GM21526 (cell line): ENCODE measurements around the gene MTOR.
"Not testable (repeated sequence)": the region's sequence is repeated elsewhere in the genome, so short reads cannot be mapped to it uniquely, and the experiment has no call there.

Source experiments
- ATAC-seq: cut with Tn5 transposase; IDR thresholded peaks from one replicate; pipeline ENCODE4 v1.9.1; 2021; ENCODE audit warnings: moderate library complexity; ENCODE audit not compliant: unreplicated experiment, low FRiP score

The MTOR gene

DNA sequence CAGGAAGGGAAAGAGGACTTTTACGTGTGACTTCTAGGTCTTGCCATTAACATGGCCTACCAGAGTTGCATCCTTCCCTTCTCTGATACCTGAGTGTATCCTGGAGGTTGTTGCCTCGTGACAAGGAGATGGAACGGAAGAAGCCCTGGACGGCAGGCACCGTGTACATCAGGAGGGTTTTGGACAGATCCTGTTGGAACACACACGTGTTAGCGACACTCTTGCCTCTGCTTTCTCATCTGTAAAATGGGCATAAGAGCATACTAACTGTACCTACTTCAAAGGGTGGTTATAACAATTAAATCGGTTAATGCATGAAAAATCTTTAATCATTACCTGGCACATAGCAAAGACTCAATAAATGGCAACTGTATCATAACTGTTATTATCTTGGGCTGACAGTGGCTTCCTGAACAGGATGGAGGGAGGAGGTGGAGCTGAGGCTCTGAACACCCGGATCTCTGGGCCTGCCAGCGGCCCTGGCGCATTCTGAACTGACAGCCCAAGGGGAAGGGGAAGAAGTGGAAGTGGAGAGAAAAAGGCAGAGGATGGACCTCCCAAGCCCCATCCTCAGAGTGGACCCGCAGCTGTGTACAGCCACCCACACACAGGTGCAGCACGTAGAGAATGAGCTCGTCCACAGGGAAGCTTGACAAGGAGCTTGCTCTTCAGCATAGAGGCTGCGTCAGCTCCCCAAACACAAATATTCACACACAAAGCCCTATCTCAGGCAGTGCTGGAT is 132.5 kb downstream of the MTOR start:
- no peak for ATAC-seq

DNA sequence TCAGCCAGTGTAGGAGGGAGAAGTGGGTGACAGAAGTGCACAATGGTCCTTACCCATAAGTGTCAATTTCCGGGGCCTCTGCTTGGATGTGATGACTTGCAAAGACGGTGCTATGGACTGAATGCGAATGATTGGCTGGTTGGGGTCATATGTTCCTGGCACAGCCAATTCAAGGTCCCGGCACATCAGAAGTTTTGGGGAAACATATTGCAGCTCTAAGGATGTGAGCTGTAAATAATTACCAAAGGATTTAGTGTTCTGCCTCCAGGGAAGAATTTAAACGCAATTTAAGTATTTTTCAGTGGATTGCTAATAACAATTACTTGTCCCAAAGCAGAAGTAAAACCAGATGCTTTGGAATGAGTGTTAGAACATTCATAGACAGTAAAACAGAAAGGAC is 135.8 kb downstream of the MTOR start:
- ATAC-seq = no peak

DNA sequence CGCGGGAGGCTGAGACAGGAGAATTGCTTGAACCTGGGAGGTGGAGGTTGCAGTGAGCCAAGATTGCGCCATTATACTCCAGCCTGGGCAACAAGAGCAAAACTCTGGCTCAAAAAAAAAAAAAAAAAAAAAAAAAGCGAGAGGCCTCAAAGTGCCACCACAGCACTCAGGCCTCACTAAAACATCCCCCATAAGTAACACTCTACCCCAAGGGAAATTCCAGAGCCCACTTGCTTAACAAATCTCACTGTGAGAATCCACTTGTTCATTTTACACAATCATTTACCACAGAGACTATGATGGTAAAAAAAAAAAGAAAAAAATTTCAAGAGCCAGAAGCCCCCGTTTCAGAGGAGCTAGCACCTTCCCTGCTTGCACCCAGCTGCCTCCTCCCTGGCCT is 136.4 kb downstream of the MTOR start:
- no peak for ATAC-seq

DNA sequence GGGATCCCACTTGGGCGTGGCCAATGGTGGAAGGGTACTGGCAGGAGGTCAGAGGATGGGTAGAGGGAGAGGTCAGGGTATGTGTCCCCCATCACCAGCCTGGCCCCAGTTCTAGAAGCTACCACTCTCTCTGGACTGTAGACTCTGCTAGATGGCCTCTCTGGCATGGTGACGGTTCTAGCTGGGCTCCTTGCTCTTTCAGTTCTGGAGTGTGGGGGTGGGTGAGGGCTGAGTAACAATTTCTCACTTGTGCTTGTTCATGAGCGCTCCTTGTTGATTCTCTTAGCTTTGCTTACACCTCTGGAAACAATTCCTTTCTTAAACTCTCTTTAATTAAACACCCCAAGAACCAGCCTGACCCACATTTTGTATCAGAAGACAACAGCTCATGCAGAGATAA is 137.4 kb downstream of the MTOR start:
- ATAC-seq = no peak

GRCh38 chr1:11116318-11116717 is 146.0 kb downstream of the MTOR start:
- no peak for ATAC-seq

- no peak for ATAC-seq
These were observed 147.4 kb downstream of the MTOR start for GRCh38 chr1:11114966-11115365.

- no peak for ATAC-seq
These were observed 153.1 kb downstream of the MTOR start for GRCh38 chr1:11109047-11109760.

DNA sequence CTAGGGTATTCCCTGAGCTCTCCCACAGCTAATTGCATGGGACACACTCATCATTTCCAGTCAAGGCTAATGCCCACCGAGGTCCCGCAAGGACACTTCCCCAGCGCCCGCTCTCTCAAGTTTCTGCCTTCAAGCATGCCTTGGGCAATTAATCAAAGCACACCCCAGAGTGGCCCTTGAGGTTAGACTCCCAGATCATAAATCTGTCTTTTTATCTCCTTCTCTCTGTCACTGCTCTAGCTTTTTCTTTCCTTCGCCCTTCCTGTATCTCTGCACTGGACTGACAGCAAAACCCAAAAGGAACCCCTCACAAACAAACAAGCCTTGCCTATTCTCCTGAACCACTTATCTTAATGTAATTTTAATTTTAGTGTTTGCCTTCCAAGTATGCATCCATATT is 154.8 kb downstream of the MTOR start:
- no peak for ATAC-seq

DNA sequence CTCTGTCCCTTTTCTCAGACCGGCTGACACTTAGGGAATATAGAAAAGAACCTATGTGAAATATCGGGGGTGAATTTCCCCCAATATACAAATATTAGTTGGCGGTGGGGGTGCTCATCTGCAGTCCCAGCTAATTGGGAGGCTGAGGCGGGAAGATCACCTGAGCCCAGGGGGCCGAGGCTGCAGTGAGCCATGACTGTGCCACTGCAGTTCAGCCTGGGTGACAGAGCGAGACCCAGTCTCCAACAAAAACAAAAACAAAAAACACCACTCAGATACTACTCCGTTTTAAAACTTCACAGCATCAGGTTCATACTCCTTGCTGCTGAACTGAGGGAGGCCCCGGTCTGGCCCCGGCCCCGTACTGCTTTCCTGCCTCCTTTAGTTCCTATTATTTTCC is 156.8 kb downstream of the MTOR start:
- ATAC-seq = no peak

- no peak for ATAC-seq
These were observed 161.0 kb downstream of the MTOR start for GRCh38 chr1:11101347-11101746.

DNA sequence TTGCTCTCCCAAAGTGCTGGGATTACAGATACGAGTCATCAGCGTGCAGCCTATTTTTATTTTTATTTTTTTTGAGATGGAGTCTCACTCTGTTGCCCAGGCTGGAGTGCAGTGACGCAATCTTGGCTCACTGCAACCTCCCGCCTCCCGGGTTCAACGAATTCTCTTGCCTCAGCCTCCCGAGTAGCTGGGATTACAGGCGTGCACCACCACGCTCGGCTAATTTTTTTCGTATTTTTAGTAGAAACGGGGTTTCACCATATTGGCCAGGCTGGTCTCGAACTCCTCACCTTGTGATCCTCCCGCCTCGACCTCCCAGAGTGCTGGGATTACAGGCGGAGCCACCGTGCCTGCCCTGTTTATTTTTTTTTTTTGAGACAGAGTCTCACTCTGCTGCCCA is 161.5 kb downstream of the MTOR start:
- not testable (repeated sequence) for ATAC-seq

DNA sequence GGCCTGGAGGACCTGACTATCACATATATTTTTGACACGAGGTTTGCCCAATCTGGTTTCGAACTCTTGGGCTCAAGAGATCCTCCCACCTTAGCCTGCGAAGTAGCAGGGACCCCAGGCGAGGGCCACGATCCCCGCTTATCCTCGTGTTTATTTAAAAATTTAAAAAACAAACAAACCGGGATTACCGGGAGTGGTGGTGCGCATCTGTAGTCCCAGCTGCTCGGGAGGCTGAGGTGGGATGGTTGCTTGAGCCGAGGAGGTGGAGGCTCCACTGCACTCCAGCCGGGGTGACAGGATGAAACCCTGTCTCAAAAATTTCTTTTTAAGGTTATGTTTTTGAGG is 162.2 kb downstream of the MTOR start:
- no peak for ATAC-seq

DNA sequence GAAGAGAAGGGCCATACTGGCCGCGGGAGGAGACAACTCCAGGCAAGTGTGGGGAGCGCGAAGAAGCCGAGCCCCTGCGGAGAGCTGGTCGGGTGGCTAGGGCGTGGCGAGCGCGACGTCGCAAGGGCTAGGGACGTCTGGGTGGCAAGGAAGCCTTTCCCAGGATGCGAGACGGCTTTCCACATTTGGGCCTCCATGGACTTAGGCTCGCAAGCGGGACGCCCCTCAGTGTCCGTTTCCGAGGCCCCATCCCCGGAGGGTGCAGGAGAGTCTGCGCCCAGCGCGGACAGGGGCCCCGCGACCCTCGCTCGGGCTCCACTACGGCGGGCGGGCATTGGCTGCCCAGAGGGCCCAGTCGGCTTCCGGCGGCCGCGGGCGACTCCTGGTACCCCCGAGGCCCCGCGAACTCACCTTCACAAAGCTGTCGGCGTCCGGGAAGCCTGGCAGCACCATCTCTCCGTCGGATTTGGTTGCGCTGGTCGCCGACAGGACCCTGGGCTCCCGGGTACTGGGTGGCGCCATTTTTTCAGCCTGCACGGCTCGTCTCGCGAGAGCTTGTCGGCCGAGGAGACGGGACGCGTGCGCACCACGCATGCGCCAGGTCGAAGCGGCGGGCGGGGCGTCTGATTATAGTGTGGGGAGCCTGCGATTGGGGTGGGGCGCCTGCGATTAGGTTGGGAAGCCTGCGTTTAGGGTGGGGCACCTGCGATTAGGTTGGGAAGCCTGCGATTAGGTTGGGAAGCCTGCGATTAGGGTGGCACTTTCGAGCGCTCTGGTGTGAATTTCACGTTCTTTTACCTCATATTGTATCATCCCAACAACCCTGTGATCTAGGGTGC is 162.8 kb downstream of the MTOR start, which contains the start of gene EXOSC10:
EXOSC10 (minus strand) TSS at position 560 of the 839 bp plus-strand sequence; CDS start at position 522, 38 bp downstream.
- ATAC-seq = peak; percentile 86

GRCh38 chr1:11098931-11099309 is 163.4 kb downstream of the MTOR start:
- no peak for ATAC-seq

- ATAC-seq = not testable (repeated sequence)
These were observed 178.6 kb downstream of the MTOR start for GRCh38 chr1:11083784-11084183.

- ATAC-seq = no peak
These were observed 181.4 kb downstream of the MTOR start for GRCh38 chr1:11080931-11081330.

- ATAC-seq = no peak
These were observed 183.7 kb downstream of the MTOR start for GRCh38 chr1:11078631-11079030.

GRCh38 chr1:11073398-11073797 is 189.0 kb downstream of the MTOR start:
- ATAC-seq = not testable (repeated sequence)

GRCh38 chr1:11072216-11072917 is 190.0 kb downstream of the MTOR start:
- ATAC-seq = no peak

DNA sequence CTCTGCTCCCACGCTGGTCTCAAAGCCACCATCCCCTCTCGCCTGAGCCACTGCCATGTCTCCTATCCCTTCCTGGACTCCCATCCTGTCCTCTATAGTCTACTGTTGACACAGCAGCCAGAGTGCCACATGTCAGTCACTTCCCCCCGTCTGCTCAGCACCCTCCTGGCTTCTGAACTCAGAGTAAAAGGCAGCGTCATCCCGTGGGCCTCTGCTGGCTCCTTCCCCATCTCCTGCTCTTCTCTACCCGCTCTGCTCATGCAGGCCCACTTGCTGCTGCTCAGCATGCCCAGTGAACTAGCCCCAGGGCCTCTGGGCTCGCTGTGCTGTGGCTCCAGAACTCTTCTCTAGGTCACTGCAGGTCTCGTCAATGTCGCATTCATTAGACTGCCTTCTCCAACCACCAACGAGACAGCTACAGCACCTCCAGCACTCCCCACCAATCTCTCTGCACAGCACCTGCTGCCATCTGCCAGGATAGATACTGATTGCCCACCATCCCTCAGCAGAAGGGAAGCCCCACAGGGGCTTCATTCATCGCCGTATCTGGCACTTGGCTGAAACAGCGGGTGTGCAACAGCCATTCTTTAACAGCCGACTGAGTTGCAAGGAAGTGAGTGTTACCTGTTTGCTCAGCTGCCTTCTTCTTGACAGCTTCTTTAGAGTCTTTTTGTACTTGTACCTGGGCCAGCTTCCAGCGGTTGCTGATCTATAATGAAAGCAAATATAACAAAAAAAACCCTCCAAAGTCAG is 190.7 kb downstream of the MTOR start:
- no peak for ATAC-seq
